IPS-NIHi7 (cell line): ENCODE results near the gene GPR31.

ENCODE experiments used
- DNase-seq: peaks from one replicate; pipeline ENCODE4 v3.0.0; 2012; ENCODE audit warnings: mixed read lengths; ENCODE audit errors: extremely low spot score

GPR31 gene

DNA sequence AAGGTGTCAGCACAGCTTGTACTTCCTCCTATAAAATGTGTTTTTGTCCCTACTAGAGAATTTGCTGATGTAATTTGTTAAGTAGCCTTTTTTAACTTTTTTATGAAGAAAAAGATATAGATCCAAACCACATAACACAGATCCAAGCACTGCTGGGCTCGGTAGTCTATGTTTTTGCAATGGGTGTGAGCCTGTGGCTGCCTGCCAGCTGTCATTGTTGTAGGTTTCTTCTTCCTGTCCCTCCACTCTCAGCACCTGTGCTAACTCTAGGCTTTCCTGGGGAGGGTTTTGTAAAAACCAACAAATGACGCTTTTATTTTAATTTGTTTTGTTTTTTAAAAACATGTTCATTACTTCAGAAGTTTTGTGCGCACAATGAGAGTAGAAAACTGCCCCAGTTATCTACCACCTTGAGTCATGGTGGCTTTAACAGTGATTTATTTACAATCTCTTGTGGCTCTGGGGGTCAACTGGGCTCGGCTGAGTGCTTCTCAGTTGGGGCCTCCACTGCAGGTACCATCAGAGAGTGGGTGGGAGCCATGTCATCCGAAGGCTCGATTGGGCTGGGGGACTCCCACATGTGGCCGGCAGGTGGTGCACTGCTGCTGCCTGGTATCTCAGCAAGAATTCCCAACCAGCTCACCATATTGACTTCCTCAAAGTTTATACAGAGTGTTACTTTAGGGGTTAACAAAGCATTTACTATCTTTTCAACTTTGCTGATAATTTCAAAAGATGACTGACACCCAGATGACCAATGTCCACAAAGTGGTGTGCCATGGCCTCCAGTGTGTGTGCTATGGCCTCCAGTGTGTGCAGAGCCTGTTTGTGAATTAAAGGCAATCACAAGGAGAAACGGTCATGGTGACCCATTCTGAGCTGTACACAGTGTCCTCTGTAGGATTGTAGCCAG is 37.9 kb downstream of the GPR31 start:
- DNase-seq: no peak

DNA sequence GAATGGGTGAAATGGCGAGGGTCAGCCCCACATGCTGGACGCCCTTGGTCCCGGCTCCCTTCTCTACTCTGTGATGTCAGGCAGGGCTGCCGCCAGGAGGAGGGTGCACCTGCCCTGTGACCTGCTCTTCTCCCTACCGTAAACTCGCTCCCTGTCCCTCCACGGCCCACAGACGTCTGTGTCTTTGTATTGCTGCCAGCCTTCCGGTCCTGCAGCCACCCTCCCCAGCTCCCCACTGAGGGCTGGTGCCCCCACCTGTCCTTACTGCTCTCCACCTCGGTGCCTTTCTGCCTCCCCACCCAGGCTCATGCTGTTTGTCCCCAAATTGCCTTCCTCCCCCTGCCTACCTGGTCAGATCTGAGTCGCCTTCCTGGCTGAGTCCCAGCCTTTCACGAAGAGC is 38.9 kb downstream of the GPR31 start:
- no peak for DNase-seq

DNA sequence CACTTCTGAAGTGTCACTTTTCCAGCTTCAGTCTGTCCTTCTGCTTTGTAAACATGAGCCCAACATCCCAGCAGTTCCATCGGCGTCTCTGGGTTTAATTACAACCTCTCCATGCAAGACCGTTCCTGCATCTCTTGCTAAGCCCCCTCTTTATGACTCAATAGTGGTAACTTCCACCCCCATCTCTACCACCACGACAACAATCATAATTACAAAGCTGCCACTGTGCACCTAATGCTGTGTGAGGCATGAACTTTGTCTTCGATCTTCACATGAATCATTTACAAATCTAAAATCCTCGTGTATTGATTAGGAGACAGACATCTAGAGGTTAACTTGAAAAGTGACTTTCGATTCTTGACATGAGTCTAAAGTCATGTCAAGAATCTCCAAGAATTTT is 39.8 kb downstream of the GPR31 start:
- no peak for DNase-seq

DNA sequence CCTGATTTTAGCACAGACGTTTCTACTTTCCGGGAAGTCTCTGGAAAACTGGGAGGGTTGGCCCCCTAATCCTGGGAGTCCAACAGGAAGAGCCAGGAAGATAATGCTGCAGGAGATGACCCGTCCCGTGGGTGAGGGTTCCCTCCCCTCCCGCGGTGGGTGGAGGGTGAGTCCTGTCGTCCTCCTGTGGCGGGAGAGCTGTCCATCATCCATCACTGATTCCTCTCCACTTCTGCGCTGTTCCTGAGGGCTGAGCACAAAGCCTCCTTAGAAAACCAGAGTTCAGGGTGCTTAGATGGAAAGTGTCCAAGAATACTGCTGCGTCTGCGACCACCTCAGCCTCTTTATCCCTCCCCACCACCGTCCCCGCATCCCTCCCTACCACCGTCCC is 40.9 kb downstream of the GPR31 start:
- no peak for DNase-seq

DNA sequence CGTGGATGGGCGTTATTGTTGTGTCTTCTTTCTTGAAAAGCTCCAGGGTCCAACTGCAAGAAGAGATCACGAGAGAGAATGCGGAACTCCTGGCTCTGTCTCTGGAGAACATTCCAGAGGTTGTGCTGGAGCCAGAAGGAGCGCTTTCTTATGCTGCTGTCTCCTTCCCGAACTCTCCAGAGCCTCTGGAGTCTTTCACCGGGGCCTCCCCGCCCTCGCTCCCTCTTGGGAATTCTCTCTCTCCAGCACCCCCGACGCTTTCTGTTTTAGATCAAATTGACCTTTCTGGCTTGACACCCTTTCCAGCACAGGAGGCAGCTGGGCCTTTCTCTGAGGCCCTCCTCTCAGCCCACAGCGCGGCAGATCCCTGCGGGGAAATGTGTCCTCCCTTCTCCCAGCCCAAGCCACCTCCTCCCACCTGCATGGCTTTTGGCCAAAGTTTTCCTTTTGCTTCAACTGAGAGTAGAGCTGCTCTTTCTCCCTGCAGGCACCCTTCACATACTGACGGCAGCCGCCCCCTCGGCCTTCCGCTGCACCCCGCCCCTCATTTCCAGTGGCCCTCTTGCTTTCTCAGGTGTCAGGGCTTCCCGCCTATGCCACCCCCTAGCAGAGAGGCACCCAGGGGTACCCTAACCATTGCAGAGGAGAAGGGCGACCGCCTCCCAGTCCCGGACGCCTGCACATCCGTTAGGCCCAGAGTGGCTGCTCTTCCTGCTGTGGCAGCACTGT is 41.5 kb downstream of the GPR31 start:
- DNase-seq: peak; percentile 45

DNA sequence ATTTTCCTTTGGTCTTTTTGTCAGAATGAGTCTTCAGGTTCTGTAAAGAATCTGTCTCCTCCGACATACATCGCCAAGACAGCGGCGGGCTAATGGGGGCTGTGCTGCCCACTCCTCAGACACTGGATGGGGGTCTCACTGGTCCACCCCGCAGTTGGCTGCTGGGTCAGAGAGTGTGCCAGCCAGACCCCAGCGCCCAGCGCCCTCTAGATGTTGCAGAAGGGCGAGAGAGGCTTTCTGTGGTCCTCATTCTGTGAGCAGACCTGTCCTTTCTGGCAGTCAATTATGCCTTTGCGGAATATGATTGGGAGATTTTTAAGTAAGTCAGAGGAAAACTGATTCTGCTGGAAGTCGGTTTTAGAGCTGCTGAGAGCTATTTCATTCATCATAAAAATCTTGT is 42.7 kb downstream of the GPR31 start:
- peak; percentile 45 for DNase-seq

DNA sequence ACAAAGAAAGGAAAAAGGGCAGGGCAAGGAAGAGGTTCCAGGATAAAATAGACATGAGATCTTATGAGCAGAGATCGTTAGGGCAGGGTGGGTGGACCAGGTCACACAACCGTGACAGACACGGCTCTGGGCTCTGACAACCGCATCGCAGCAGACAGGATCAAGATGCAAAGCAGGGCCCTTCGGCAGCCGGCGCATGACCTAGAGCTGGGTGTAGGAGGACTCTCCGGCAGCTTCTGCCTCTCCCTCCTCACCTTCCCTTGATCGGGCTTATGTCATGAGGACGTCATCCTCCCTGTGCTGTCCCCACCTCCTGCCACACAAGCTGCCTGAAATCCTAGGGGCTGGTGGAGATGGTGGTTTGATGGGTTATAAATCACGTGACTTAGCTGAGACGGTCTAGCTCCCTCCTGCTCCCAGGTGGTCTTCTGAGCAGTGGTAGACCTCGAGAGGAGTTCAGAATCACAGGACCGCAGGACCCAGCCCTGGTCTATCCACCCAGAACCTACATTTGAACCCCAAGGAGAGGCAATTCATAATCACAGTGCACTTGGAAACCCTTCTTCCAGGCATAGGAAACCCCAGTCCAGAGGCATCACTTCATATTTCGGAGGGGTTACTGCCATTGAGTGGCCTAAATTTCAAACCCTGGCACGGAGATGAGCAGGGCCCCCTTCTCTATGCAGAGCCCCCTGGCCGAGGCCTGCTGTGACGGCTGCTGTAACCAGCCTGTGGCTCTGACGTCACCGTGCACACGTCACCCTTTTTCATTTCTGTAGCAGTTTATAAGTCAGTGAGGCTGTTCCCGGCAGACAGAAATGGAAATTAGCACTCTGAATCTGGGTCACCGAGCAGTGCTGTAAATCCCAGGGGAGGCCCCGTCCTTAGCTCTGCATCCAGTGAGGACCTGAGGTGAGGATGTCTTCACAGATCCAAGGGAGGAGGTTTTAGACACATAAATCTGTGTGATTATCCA is 43.6 kb downstream of the GPR31 start:
- no peak for DNase-seq

DNA sequence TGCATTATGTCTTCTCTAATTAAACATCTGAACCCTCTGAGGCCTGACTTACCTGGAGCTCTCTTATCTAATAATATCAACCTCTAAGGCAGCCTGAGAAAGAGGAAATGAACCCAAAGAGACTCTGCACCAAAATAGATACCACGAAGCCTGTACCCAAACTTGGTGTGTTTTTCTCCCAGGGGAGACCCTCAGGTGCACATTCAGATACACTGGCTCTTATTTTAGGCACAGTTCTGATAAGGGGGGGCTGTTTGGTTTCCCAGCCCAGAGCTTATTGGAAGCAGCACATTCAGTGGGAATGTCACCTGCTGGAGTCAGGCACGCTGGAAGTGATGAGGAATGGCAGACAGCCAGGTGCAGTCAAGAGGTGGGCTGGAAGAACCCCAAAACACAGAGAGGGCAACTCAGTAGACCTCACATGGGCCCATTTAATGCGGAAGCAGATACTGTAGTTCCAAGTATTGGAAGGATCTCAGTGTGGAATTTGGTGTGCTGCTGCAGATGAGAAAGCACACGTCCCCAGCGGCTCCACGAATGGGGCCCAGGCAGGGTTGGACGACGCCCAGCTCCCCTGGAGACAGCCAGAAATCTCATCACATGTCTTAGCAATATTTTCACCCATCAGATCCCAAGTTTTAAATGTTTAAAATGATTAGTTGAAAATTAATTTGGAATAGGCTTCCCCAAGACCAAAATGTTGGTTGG is 44.6 kb downstream of the GPR31 start:
- no peak for DNase-seq

DNA sequence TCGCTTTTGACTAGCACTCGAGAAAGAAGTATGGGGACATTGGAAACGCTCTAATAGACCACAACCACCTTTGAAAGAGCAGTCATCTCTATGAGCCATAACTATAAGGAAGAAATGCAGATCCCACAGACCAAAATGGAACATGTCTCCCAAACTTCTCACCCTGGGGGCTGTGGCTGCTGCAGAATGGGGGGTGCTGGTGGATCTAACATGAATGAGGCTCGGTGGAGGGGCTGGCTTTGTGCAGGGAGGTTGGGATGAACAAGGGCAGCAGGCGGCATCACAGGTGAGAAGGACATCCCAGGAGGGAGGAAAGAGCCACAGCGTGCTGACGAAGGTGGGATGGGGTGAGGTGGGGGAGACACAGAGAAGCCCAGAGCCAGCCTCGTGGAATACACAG is 45.4 kb downstream of the GPR31 start:
- no peak for DNase-seq

DNA sequence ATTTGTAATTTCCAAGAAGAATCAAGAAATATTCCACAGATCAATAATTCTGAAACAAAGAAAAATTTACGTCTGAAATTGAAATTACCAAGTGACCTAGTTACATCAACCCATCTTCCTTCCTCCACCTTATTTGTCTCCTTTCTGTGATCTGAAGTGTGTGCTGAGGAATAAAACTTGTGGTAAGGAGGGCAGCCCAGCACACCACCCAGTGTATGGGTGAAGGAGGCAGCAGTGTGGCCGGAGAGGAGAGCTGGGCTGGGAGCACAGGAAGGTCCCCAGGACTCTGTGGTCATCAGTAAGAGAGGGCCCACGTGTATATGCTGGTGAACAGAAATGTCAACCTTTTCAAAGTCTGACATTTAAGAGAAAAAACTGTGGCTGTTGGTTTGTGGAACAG is 46.2 kb downstream of the GPR31 start:
- DNase-seq: no peak

DNA sequence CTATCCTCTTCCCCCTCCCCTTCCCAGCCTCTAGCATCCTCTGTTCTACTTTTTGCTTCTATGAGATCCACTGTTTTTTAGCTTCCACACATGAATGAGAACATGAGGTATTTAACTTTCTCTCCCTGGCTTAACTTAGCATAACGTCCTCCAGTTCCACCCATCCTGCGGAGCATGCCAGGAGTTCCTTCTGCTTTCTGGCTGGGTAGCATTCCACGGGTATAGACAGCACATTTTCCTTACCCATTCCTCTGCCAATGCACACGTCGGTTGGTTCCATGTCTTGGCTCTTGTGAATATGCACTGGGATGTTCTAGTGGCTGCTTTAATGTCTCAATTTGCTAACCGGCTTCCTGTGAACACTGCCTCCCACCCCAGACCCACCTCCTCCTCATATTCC is 48.1 kb downstream of the GPR31 start:
- DNase-seq: no peak

DNA sequence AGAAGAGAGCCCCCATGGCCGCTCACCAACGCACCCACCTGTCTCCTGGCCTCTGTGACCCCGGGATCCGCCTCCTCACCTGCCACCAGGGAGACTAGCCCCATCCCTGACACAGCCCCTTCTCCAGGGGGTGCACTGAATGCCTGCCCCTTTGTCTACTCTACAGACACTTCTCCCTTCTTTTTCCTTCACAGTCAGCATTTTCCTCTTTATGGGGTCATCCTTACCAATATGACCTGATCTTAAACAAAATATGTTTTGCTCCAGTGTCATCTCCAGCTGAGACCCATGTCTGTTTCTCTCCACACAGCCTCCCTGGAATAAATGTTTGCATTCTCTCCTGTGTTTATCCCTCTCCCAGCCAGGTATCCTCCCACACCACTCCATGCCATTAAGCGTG is 49.5 kb downstream of the GPR31 start:
- DNase-seq: no peak

DNA sequence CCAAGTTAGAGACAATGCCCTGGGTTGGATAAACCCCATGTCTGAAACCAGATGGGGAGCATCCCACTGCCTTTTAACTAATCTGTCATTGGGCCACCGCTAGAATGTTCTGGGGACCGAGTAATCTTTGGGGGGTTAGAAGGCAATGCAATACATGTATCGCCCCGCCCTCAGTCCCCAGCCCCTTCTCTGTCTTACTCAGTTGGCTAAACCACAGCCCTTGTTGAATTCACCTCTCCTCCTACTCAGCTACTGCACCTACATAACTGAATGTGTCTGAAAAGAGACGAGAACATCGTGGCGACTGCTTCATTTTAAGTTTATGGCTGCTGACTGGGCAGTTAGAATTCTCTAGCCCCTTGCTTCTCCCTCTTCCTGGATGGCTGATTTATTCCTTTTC is 50.0 kb downstream of the GPR31 start:
- DNase-seq: no peak

DNA sequence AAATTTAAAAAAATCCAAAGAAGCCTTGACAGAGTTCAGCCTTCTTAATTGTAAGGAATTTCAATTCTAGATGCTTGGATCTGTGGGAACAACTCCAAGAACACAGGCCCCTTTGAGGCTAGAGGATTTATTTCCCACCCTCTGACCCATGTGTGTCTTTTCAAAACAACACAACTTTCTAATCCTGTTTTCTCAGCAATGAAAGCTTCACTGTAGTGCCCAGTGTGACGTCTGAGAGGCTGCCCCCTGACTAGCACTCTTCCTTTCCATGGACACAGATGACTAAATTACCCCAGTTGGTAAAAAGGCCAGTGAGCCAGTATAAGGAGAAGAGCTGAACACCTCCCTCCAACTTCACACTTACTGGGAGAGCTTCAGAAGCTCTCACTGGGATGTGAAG is 51.4 kb downstream of the GPR31 start:
- no peak for DNase-seq
